ENCODE results near the gene SFT2D1. TPM values are rescaled to one million over a fixed set of nuclear protein-coding genes. Genes with fewer than 3 reads are reported as not detected.
A peak's percentile ranks its signal among the peaks of the same experiment; 100 is the strongest.

Gene SFT2D1
- total and polyA plus RNA-seq, 3 donors from 2014 or later: 45.7 to 68.3 (median 64.6) TPM

DNA sequence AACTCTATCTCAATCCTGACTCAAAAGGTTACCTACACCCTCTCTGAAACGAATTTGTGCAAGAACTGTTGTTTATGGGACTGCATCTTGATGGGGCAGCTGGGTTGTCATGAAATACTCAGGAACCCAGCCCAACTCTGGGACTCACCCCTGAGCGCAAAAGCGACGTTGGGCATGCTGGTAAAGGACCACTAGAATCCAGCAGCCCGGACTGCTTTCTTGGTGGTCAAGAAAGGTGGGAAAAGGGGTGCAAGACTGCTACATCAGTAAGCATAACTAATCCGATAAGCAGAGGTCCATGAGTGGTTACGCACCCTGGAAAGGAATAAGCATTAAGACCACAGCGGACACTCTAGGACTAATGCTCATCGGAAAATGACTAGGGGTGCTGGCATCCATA is 27.9 kb downstream of the SFT2D1 start:
- no peak for DNase-seq
- intact Hi-C loops (cut with DNase I; ENCODE audit: low total_unique reads): no loop called here

DNA sequence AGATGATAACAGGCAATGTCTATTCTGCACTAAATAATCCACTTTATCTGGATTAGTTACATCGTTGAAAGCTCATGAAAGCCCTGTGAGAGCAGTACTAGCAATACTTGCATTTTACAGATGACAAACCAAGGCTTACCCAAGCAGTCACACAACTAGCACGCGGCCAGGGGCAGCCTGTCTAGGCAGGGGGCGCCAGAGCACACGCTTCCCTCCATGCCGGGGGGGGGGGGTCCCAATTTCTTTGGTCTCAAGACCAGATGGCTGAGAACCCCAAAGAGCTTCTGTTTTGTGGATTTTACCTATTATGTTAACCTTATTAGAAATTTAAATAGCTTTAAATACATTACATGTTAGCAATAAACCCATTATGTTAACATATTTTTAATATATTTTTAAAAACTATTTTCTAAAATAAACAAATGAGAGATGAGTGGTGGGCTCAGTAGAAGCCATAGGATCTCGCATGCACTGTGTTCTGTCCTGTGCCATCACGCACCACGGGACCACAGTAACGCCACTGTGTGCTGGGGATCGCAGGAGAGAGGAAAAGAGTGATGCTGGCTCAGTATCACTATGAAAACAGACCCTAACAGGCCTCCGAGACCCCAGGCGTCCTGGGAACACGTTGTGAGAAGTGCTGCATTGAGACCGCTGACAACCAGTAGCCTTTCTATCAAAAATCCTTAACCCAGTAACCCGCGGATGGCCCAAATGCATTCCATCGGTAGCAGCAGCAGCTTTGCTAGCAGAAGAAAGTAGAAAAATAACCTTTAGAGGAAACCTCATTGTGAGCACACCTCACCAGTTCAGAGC is 28.9 kb downstream of the SFT2D1 start:
- Histone ChIP-seq H3K27me3 (no peaks in the 10 kb centered on the region), H3K4me3 (no peak overlapping the region), H3K27ac (no peak overlapping the region), H3K36me3 (ENCODE audit: low read depth, missing control alignments) (no peaks in the 10 kb centered on the region), H3K9me3 (no peaks in the 10 kb centered on the region), H3K4me1 (no peaks in the 10 kb centered on the region)
- WGBS, 2 donors: 62 to 65% methylated on average over 18 of the region's 18 CpGs
- DNase-seq: peak; percentile 38
- TF ChIP-seq POLR2A (IDR thresholded peaks at IDR 0.05): no peak
- TF ChIP-seq, protein P1, sequence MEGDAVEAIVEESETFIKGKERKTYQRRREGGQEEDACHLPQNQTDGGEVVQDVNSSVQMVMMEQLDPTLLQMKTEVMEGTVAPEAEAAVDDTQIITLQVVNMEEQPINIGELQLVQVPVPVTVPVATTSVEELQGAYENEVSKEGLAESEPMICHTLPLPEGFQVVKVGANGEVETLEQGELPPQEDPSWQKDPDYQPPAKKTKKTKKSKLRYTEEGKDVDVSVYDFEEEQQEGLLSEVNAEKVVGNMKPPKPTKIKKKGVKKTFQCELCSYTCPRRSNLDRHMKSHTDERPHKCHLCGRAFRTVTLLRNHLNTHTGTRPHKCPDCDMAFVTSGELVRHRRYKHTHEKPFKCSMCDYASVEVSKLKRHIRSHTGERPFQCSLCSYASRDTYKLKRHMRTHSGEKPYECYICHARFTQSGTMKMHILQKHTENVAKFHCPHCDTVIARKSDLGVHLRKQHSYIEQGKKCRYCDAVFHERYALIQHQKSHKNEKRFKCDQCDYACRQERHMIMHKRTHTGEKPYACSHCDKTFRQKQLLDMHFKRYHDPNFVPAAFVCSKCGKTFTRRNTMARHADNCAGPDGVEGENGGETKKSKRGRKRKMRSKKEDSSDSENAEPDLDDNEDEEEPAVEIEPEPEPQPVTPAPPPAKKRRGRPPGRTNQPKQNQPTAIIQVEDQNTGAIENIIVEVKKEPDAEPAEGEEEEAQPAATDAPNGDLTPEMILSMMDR (IDR thresholded peaks at IDR 0.05): peak in 2 of 3 experiments; percentile 38 to 58
- intact Hi-C loops (cut with DNase I; ENCODE audit: low total_unique reads): no loop called here

More for the DNA sequence above, 27.9 kb downstream of the SFT2D1 start:
- H3K4me1 ChIP-seq: no peaks in the 10 kb centered on the region
- H3K9me3 ChIP-seq: no peaks in the 10 kb centered on the region
- 77 to 86% methylated on average over 9 of the region's 9 CpGs for WGBS, 2 donors
- H3K27me3 ChIP-seq: no peaks in the 10 kb centered on the region
- TF ChIP-seq, protein P1 (IDR thresholded peaks at IDR 0.05): no peak
- H3K4me3 ChIP-seq: no peak overlapping the region
- no peak overlapping the region for H3K27ac ChIP-seq
- no peaks in the 10 kb centered on the region for H3K36me3 ChIP-seq (ENCODE audit: low read depth, missing control alignments)

DNA sequence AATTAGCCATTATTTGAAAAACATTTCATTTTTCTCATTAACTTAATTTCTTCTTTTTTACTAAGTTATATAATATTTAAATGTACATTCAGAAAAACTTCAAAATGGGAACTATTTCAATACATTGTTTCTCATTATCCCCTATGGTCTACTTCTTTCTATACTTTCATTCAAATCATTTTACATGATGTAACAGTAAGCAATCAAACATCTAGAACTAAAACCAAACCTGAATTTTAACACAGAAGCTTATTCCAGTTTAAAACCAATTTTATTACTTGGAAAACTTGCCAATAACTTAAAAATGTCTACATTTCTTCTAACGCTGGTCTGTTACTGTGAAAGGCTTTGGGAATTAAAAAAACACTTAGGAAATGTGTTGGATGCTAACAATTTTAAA is 29.5 kb downstream of the SFT2D1 start:
- no peaks in the 10 kb centered on the region for H3K36me3 ChIP-seq (ENCODE audit: low read depth, missing control alignments)
- intact Hi-C loops (cut with DNase I; ENCODE audit: low total_unique reads): no loop called here
- DNase-seq: no peak
- no peak overlapping the region for H3K27ac ChIP-seq
- no peaks in the 10 kb centered on the region for H3K4me1 ChIP-seq
- H3K27me3 ChIP-seq: no peaks in the 10 kb centered on the region
- TF ChIP-seq, protein P1 (IDR thresholded peaks at IDR 0.05): no peak
- no peak for TF ChIP-seq POLR2A (IDR thresholded peaks at IDR 0.05)
- WGBS, 2 donors: 71 to 72% methylated on average over 1 of the region's 1 CpG
- no peak overlapping the region for H3K4me3 ChIP-seq
- no peaks in the 10 kb centered on the region for H3K9me3 ChIP-seq

DNA sequence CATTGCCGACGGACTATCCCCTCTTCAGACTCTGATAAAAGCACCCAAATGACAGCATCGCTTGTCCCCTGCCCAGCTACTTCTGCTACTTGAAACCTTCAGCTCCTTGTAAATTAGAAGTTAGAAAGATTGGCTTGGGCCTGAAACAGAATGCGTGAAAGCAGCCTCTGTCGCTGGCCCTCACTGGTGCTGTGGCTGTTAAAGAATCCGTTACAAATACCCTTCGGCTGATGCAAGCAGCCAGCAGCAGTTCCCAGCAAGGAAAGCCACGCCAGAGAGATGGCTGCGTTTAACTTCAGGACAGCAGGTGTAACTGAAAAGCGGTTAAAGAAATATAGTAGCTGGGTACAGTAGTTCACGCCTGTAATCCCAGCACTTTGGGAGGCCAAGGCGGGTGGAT is 31.7 kb downstream of the SFT2D1 start:
- H3K27me3 ChIP-seq: no peaks in the 10 kb centered on the region
- TF ChIP-seq, protein P1 (IDR thresholded peaks at IDR 0.05): no peak
- TF ChIP-seq POLR2A (IDR thresholded peaks at IDR 0.05): no peak
- no peaks in the 10 kb centered on the region for H3K4me1 ChIP-seq
- no peak for DNase-seq
- H3K27ac ChIP-seq: no peak overlapping the region
- no peak overlapping the region for H3K4me3 ChIP-seq
- no peaks in the 10 kb centered on the region for H3K9me3 ChIP-seq
- no peaks in the 10 kb centered on the region for H3K36me3 ChIP-seq (ENCODE audit: low read depth, missing control alignments)
- WGBS, 2 donors: 82 to 87% methylated on average over 12 of the region's 12 CpGs
- intact Hi-C loops (cut with DNase I; ENCODE audit: low total_unique reads): no loop called here

DNA sequence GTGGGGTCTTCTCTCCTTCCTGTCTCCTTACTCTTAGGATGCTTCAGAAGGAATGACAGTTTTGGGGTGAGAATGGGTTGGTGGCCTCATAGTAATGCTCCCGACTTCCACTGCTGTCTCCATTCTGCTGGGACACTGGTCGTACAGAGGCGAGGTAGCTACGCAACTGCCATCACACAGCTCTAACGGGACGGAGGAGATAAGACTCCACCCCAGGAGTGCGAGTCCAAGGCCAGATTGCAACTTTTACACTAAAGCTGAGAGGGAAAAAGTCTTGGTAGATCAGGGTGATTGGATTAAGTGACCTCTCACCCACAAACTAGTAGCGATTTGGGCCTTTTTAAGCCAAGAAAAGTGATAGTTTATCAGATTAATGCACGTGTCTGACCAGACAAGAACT is 32.4 kb downstream of the SFT2D1 start:
- Histone ChIP-seq H3K4me1 (no peaks in the 10 kb centered on the region), H3K9me3 (no peaks in the 10 kb centered on the region), H3K36me3 (ENCODE audit: low read depth, missing control alignments) (no peaks in the 10 kb centered on the region), H3K4me3 (no peak overlapping the region), H3K27ac (no peak overlapping the region), H3K27me3 (no peaks in the 10 kb centered on the region)
- intact Hi-C loops (cut with DNase I; ENCODE audit: low total_unique reads): no loop called here
- no peak for DNase-seq
- TF ChIP-seq, protein P1 (IDR thresholded peaks at IDR 0.05): no peak
- no peak for TF ChIP-seq POLR2A (IDR thresholded peaks at IDR 0.05)
- WGBS, 2 donors: 78 to 89% methylated on average over 7 to 9 of the region's 9 CpGs

Measured in testis (tissue), 3 donors.